Panc1 (cell line): ENCODE results near the gene COL11A2. TPM values are rescaled to one million over a fixed set of nuclear protein-coding genes. Genes with fewer than 3 reads are reported as not detected.

Source experiments
- ATAC-seq: fragments of 200-7000 bp; cut with Tn5 transposase; 2 replicates; pipeline ENCODE4 v1.9.1; 2020; ENCODE audit warnings: mild to moderate bottlenecking, moderate library complexity
- BruUV-seq: library from RNA; stranded (reverse); fragments of 400-500 nt; replicated peaks from 2 replicates; lab custom pipeline; 2021; lab: Mats Ljungman, UMichigan
- CTCF ChIA-PET: fragments of 300-600 bp; sonication (Branson Sonifier 250); formaldehyde crosslinking; loops from one replicate; lab custom pipeline; 2022; ENCODE audit warnings: antibody characterized with exemption; lab: Charles Lee
- POLR2A ChIA-PET: fragments of 300-600 bp; sonication (Branson Sonifier 250); formaldehyde crosslinking; loops from one replicate; lab custom pipeline; 2022; ENCODE audit warnings: antibody characterized with exemption; lab: Charles Lee
- DNase-seq: peaks from one replicate; pipeline ENCODE4 v3.0.0-alpha.2; 2010; ENCODE audit warnings: low read depth, low spot score
- H3K27ac ChIP-seq: 2 replicates; pipeline ENCODE4 v1.5.1; 2011; ENCODE audit warnings: mild to moderate bottlenecking, low read length, inconsistent platforms
- H3K27me3 ChIP-seq: fragments of 200-500 bp; sonication (Bioruptor generic); 2 replicates; pipeline ENCODE4 v1.6.0; 2014; ENCODE audit warnings: low read length, inconsistent platforms; ENCODE audit not compliant: control insufficient read depth, insufficient read depth
- H3K36me3 ChIP-seq: fragments of 200-500 bp; sonication (Bioruptor generic); 2 replicates; pipeline ENCODE4 v1.5.1; 2014; ENCODE audit warnings: inconsistent platforms, mild to moderate bottlenecking, low read length, moderate library complexity; ENCODE audit not compliant: control insufficient read depth, insufficient read depth
- H3K4me1 ChIP-seq: 2 replicates; pipeline ENCODE4 v1.5.1; 2011; ENCODE audit warnings: inconsistent platforms, mild to moderate bottlenecking, low read length, moderate library complexity; ENCODE audit not compliant: control insufficient read depth, insufficient read depth
- H3K4me3 ChIP-seq, 2 experiments: 2 replicates each; pipeline ENCODE4 v1.5.1; 2011 to 2012; ENCODE audit warnings: low read depth in 2 of 2, low read length in 2 of 2, mild to moderate bottlenecking in 2 of 2, inconsistent platforms in 1 of 2, moderate library complexity in 1 of 2
- H3K9me3 ChIP-seq: fragments of 200-500 bp; sonication (Bioruptor generic); 2 replicates; pipeline ENCODE4 v1.5.1; 2014; ENCODE audit warnings: low read depth, mild to moderate bottlenecking, inconsistent platforms, low read length, moderate library complexity; ENCODE audit not compliant: control insufficient read depth, insufficient read depth
- POLR2AphosphoS5 ChIP-seq: IDR thresholded peaks from 2 replicates; pipeline ENCODE4 v1.6.1; 2012; ENCODE audit warnings: mild to moderate bottlenecking, low read depth, low read length, moderate library complexity
- REST ChIP-seq, 2 experiments: IDR thresholded peaks; 2 replicates each; pipeline ENCODE4 v1.6.1; 2011 to 2012; ENCODE audit warnings: low read depth in 2 of 2, control low read depth in 1 of 2, low read length in 1 of 2, mild to moderate bottlenecking in 1 of 2, moderate library complexity in 1 of 2; ENCODE audit not compliant: insufficient read depth in 1 of 2
- TCF7L2 ChIP-seq: IDR thresholded peaks from 2 replicates; pipeline ENCODE4 v1.6.1; 2011; ENCODE audit warnings: mild to moderate bottlenecking, low read depth, low read length, inconsistent platforms
- in situ Hi-C: cut with HindIII; loops from 2 replicates; pipeline ENCODE4 v1.10.0; 2016; ENCODE audit warnings: low sequenced_read_pairs, low pct_unique_long_range_greater_than_20kb
- intact Hi-C: fragments of 100-400 bp; cut with micrococcal nuclease; formaldehyde crosslinking; loops from one replicate; pipeline ENCODE4 v1.10.0; 2022; ENCODE audit not compliant: unreplicated experiment
- total RNA-seq: library from RNA; stranded (reverse); gene quantifications from one replicate; pipeline ENCODE4 v1.2.1, GENCODE V29; 2021; ENCODE audit not compliant: unreplicated experiment
- TF ChIP-seq, protein P1 (sequence below): fragments of 450-650 bp; IDR thresholded peaks from 2 replicates; pipeline ENCODE4 v1.5.1; 2017; ENCODE audit warnings: mild to moderate bottlenecking

The COL11A2 gene
- total RNA-seq, 1 experiment from 2014 or later: 0.57 TPM

DNA sequence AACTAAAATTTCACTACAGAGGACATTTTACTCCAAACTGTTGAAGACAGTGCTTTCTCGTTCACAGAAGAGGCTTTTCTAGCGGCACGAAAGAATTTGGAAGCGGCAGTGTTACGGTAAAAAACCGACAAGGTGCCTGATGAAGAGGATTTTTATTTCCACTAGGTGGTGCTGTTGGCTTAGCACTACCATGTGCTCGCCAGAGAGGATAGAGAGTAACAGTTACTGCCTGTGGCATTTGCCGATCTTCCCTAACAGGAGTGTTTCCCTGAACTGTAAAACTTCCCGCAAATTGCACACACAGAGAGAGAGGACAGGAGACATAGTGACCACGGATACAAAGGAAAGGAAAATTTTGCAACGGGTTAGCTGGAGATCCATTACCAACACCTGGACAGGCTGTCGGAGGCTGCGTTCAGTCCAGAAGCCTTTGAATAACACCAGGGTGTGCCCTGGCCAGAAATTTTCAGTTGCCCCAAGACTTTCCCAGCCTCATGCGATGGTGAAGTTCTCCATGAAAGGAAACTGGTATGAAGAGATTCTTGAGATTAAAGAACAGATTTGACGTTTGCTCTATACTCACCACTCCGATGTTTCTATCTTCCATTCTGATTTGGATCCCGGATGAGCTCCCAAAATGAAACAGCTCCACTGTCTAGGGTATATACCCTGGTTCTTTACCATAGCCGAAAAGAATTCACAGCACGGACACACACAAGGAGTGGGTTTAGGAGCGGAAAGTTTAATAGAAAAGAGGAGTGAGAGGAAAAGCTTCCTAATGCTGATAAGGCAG, 68.3 kb downstream of the COL11A2 start:
- ATAC-seq (peak; percentile 83), DNase-seq (no peak)
- Histone ChIP-seq H3K9me3 (peaks cover 9% of the 10 kb centered on the region; the same call in 1 of the 2 replicates), H3K4me3 (no peak overlapping the region), H3K4me1 (no peaks in the 10 kb centered on the region), H3K27ac (no peak overlapping the region), H3K27me3 (peaks cover 7% of the 10 kb centered on the region), H3K36me3 (no peaks in the 10 kb centered on the region)
- intact Hi-C loops: loop anchor here (10.0 kb wide), 1 partner anchor 51 kb away; no protein-coding TSS in a partner anchor
- in situ Hi-C loops: no loop called here
- POLR2A ChIA-PET: no interaction called here
- CTCF ChIA-PET: no interaction called here
- no peak for TF ChIP-seq TCF7L2
- no peak for TF ChIP-seq REST (IDR thresholded peaks at IDR 0.05; ENCODE audit: insufficient read depth in 1 of 2, low read depth in 2 of 2, low read length in 1 of 2)
- TF ChIP-seq POLR2AphosphoS5: no peak
- TF ChIP-seq, protein P1, sequence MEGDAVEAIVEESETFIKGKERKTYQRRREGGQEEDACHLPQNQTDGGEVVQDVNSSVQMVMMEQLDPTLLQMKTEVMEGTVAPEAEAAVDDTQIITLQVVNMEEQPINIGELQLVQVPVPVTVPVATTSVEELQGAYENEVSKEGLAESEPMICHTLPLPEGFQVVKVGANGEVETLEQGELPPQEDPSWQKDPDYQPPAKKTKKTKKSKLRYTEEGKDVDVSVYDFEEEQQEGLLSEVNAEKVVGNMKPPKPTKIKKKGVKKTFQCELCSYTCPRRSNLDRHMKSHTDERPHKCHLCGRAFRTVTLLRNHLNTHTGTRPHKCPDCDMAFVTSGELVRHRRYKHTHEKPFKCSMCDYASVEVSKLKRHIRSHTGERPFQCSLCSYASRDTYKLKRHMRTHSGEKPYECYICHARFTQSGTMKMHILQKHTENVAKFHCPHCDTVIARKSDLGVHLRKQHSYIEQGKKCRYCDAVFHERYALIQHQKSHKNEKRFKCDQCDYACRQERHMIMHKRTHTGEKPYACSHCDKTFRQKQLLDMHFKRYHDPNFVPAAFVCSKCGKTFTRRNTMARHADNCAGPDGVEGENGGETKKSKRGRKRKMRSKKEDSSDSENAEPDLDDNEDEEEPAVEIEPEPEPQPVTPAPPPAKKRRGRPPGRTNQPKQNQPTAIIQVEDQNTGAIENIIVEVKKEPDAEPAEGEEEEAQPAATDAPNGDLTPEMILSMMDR: peak; percentile 76
- no TSS peak for BruUV-seq

DNA sequence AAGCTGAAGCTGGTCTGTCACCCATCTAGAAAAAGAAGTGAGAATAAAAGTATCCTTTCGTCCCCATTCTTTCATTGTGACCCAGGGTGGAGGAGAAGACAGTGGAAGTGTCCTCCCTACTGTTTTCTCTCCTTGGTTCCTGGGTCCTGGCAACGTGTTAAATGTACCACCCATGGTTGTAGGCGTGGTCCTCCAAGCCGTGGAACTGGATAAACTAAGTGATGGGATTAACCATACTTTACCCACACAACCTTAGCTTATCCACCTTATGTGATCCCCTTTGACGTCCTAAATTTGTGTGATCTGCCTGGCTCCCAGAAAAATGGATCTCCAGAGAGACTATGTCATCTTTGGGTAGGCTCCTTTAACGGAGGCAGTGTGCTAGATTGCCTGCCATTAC, 69.1 kb downstream of the COL11A2 start:
- Histone ChIP-seq H3K9me3 (peaks cover 9% of the 10 kb centered on the region; the same call in 1 of the 2 replicates), H3K36me3 (no peaks in the 10 kb centered on the region), H3K27me3 (peaks cover 7% of the 10 kb centered on the region), H3K27ac (no peak overlapping the region), H3K4me1 (no peaks in the 10 kb centered on the region), H3K4me3 (no peak overlapping the region)
- no peak for TF ChIP-seq TCF7L2
- TF ChIP-seq, protein P1: no peak
- ATAC-seq (no peak), DNase-seq (no peak)
- ChIA-PET POLR2A (no interaction called here), CTCF (no interaction called here)
- in situ Hi-C loops: no loop called here
- BruUV-seq: no TSS peak
- intact Hi-C loops: loop anchor here (10.0 kb wide), 1 partner anchor 52 kb away; no protein-coding TSS in a partner anchor
